ENCODE results near the gene EP400. TPM values are rescaled to one million over a fixed set of nuclear protein-coding genes. Genes with fewer than 3 reads are reported as not detected.

The EP400 gene
- total and polyA plus RNA-seq, 2 of the 4 experiments (the other 2 are of a cell fraction): 4.3 to 11.4 TPM

DNA sequence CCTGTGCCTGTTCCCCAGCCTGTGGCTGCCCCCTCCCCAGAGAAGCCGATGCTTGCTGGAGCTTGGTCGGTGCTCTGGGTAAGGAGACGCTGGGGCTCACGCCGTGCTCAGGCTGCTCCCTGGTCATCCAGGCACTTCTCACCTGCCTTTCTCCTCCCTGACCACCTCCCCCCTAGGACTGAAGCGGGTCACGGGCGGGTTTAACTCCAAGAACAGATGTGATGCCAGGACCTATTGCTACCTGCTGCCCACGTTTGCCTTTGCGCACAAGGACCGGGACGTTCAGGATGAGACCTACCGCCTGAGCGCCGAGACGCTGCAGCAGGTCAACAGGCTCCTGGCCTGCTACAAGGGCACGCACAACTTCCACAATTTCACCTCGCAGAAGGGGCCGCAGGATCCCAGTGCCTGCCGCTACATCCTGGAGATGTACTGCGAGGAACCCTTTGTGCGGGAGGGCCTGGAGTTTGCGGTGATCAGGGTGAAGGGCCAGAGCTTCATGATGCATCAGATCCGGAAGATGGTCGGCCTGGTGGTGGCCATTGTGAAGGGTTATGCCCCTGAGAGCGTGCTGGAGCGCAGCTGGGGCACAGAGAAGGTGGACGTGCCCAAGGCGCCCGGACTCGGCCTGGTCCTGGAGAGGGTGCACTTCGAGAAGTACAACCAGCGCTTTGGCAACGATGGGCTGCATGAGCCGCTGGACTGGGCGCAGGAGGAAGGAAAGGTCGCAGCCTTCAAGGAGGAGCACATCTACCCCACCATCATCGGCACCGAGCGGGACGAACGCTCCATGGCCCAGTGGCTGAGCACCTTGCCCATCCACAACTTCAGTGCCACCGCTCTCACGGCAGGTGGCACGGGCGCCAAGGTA, 8.4 kb upstream of the EP400 start:
- no peak overlapping the region for H2BK15ac ChIP-seq (ENCODE audit: low read depth, low read length)
- no peak overlapping the region for H4K5ac ChIP-seq (ENCODE audit: low read depth, low read length)
- no peak overlapping the region for H2BK5ac ChIP-seq (ENCODE audit: low read depth, low read length, poor library complexity, severe bottlenecking)
- ATAC-seq (ENCODE audit: low read depth) (no peak), DNase-seq (no peak)
- H4K8ac ChIP-seq (ENCODE audit: low read depth in 2 of 2, low read length in 2 of 2): no peak overlapping the region
- in situ Hi-C loops (cut with MboI; ENCODE audit: low sequenced_read_pairs): no loop called here
- CTCF ChIA-PET: interaction anchor here (0.8 kb wide), 1 partner anchor 674 kb away, joined by 3 read pairs; no protein-coding TSS in a partner anchor
- WGBS, 2 experiments (ENCODE audit: extremely low coverage in 2 of 2, insufficient read length in 1 of 2): 92% methylated on average over 21 of the region's 46 CpGs; no CpG with 5 or more reads in 1 of the 2 experiments
- H3K14ac ChIP-seq (replicated peaks; ENCODE audit: low read depth, low read length): no peak overlapping the region
- no peak overlapping the region for H3K9ac ChIP-seq (ENCODE audit: low read depth, low read length)
- peaks cover 4% of the 10 kb centered on the region; the same call in 1 of the 2 replicates for H3K9me1 ChIP-seq (ENCODE audit: insufficient read depth, low read length)
- H4K91ac ChIP-seq (ENCODE audit: insufficient read depth, low read depth, low read length): no peak overlapping the region
- no peak overlapping the region for H3K23ac ChIP-seq (ENCODE audit: low read depth, low read length)
- H2BK120ac ChIP-seq (ENCODE audit: low read depth, low read length): no peak overlapping the region
- no peak overlapping the region for H3K18ac ChIP-seq (ENCODE audit: low read depth, low read length)
- TF ChIP-seq RFX5 (IDR thresholded peaks at IDR 0.05; ENCODE audit: low read depth, low read length) (no peak), BHLHE40 (IDR thresholded peaks at IDR 0.05; ENCODE audit: low read depth, low read length) (no peak), MAFK (IDR thresholded peaks at IDR 0.05; ENCODE audit: low read depth, low read length) (no peak), CEBPB (IDR thresholded peaks at IDR 0.05; ENCODE audit: low read depth, low read length) (no peak), MXI1 (IDR thresholded peaks at IDR 0.05; ENCODE audit: borderline replicate concordance, low read depth, low read length) (no peak), POLR2A (IDR thresholded peaks at IDR 0.05; ENCODE audit: low read depth, low read length) (no peak), NFE2L2 (IDR thresholded peaks at IDR 0.05; ENCODE audit: low read depth, low read length) (no peak)
- TF ChIP-seq, protein P1, sequence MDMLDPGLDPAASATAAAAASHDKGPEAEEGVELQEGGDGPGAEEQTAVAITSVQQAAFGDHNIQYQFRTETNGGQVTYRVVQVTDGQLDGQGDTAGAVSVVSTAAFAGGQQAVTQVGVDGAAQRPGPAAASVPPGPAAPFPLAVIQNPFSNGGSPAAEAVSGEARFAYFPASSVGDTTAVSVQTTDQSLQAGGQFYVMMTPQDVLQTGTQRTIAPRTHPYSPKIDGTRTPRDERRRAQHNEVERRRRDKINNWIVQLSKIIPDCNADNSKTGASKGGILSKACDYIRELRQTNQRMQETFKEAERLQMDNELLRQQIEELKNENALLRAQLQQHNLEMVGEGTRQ (IDR thresholded peaks at IDR 0.05; ENCODE audit: low read depth, low read length): no peak
- no peak overlapping the region for H3K4me3 ChIP-seq (ENCODE audit: insufficient read depth, low read depth, low read length)
- intact Hi-C loops (cut with micrococcal nuclease): no loop called here
- dilution Hi-C loops (cut with HindIII; ENCODE audit: low sequenced_read_pairs, unreplicated experiment): no loop called here
- H3K9me3 ChIP-seq (ENCODE audit: control insufficient read depth, insufficient read depth, low read length): no peaks in the 10 kb centered on the region
- H3K79me1 ChIP-seq (ENCODE audit: low read depth in 1 of 2, low read length in 2 of 2): peaks cover 0 to 7% of the 10 kb centered on the region in 2 experiments; a peak in 1 of 4 replicates
- no TSS peak for BruUV-seq (replicated peaks)
- no peaks in the 10 kb centered on the region for H4K20me1 ChIP-seq (ENCODE audit: insufficient read depth, low read length)
- no peak overlapping the region for H3K4ac ChIP-seq (ENCODE audit: low read depth, low read length)
- no peak overlapping the region for H2AFZ ChIP-seq (replicated peaks; ENCODE audit: low read length, poor library complexity)
- no peak overlapping the region for H3K56ac ChIP-seq (ENCODE audit: extremely low read depth, insufficient read depth, low read length)
- POLR2A ChIA-PET (ENCODE audit: unreplicated experiment): no interaction called here
- H3K36me3 ChIP-seq (ENCODE audit: control insufficient read depth, insufficient read depth, low read length): peaks cover 37% of the 10 kb centered on the region
- H2AK9ac ChIP-seq (replicated peaks; ENCODE audit: low read depth, low read length, poor library complexity): peak overlapping the region; percentile 34
- no peak overlapping the region for H2AK5ac ChIP-seq (ENCODE audit: low read depth, low read length)
- H3K27me3 ChIP-seq (ENCODE audit: control insufficient read depth, insufficient read depth, low read length): no peaks in the 10 kb centered on the region
- no peaks in the 10 kb centered on the region for H3K4me1 ChIP-seq (ENCODE audit: control insufficient read depth, insufficient read depth, low read length)
- H3K4me2 ChIP-seq (ENCODE audit: low read depth, low read length): no peak overlapping the region
- no peak overlapping the region for H3K27ac ChIP-seq (ENCODE audit: insufficient read depth, low read length)
- no peak overlapping the region for H2BK20ac ChIP-seq (ENCODE audit: low read depth, low read length)
